Measurements from ENCODE around the gene IFT81. TPM values are rescaled to one million over a fixed set of nuclear protein-coding genes. Genes with fewer than 3 reads are reported as not detected.

IFT81 gene
- total RNA-seq, 1 donor = 18.5 TPM

- no peak for TF ChIP-seq CTCF (IDR thresholded peaks at IDR 0.05; ENCODE audit: extremely low read depth, low read depth, low read length)
- H2AFZ ChIP-seq (ENCODE audit: low read length) = no peak overlapping the region
Observed at GRCh38 chr12:110088936-110089335, 35.2 kb upstream of the IFT81 start.

GRCh38 chr12:110090266-110091135 lies 33.7 kb upstream of the IFT81 start:
- no peaks in the 10 kb centered on the region for H3K9me3 ChIP-seq (ENCODE audit: low read depth, low read length)
- no peaks in the 10 kb centered on the region for H3K79me2 ChIP-seq (ENCODE audit: insufficient read depth, low read length)
- no peaks in the 10 kb centered on the region for H3K4me1 ChIP-seq (ENCODE audit: insufficient read depth, low read length)
- H3K4me2 ChIP-seq (ENCODE audit: insufficient read depth, low read length) = no peak overlapping the region
- H3K4me3 ChIP-seq (ENCODE audit: insufficient read depth, low read length) = no peak overlapping the region
- no peaks in the 10 kb centered on the region for H4K20me1 ChIP-seq (ENCODE audit: insufficient read depth, low read length)
- H3K36me3 ChIP-seq (ENCODE audit: insufficient read depth, low read length) = no peaks in the 10 kb centered on the region
- TF ChIP-seq CTCF (IDR thresholded peaks at IDR 0.05; ENCODE audit: extremely low read depth, low read depth, low read length) = no peak
- no peak for DNase-seq (ENCODE audit: insufficient read length, low spot score, missing footprints)
- no peak overlapping the region for H2AFZ ChIP-seq (ENCODE audit: low read length)
- H3K27me3 ChIP-seq (ENCODE audit: insufficient read depth, low read length) = peaks cover 15% of the 10 kb centered on the region
- no peak overlapping the region for H3K27ac ChIP-seq (ENCODE audit: low read depth, low read length)

More at GRCh38 chr12:110088936-110089335, 35.2 kb upstream of the IFT81 start:
- no peaks in the 10 kb centered on the region for H3K79me2 ChIP-seq (ENCODE audit: insufficient read depth, low read length)
- no peak overlapping the region for H3K4me2 ChIP-seq (ENCODE audit: insufficient read depth, low read length)
- H3K27me3 ChIP-seq (ENCODE audit: insufficient read depth, low read length) = peaks cover 15% of the 10 kb centered on the region
- no peak overlapping the region for H3K4me3 ChIP-seq (ENCODE audit: insufficient read depth, low read length)
- H3K9me3 ChIP-seq (ENCODE audit: low read depth, low read length) = no peaks in the 10 kb centered on the region
- H3K36me3 ChIP-seq (ENCODE audit: insufficient read depth, low read length) = no peaks in the 10 kb centered on the region
- no peak overlapping the region for H3K27ac ChIP-seq (ENCODE audit: low read depth, low read length)
- H3K4me1 ChIP-seq (ENCODE audit: insufficient read depth, low read length) = no peaks in the 10 kb centered on the region
- no peak for DNase-seq (ENCODE audit: insufficient read length, low spot score, missing footprints)
- H4K20me1 ChIP-seq (ENCODE audit: insufficient read depth, low read length) = no peaks in the 10 kb centered on the region

GRCh38 chr12:110091136-110091711 lies 32.9 kb upstream of the IFT81 start:
- Histone ChIP-seq H3K9me3 (ENCODE audit: low read depth, low read length) (no peaks in the 10 kb centered on the region), H3K4me3 (ENCODE audit: insufficient read depth, low read length) (no peak overlapping the region), H3K27ac (ENCODE audit: low read depth, low read length) (no peak overlapping the region), H4K20me1 (ENCODE audit: insufficient read depth, low read length) (no peaks in the 10 kb centered on the region), H3K27me3 (ENCODE audit: insufficient read depth, low read length) (peaks cover 15% of the 10 kb centered on the region), H3K36me3 (ENCODE audit: insufficient read depth, low read length) (no peaks in the 10 kb centered on the region), H3K79me2 (ENCODE audit: insufficient read depth, low read length) (no peaks in the 10 kb centered on the region), H3K4me2 (ENCODE audit: insufficient read depth, low read length) (no peak overlapping the region), H2AFZ (ENCODE audit: low read length) (no peak overlapping the region), H3K4me1 (ENCODE audit: insufficient read depth, low read length) (no peaks in the 10 kb centered on the region)
- no peak for TF ChIP-seq CTCF (IDR thresholded peaks at IDR 0.05; ENCODE audit: extremely low read depth, low read depth, low read length)
- no peak for DNase-seq (ENCODE audit: insufficient read length, low spot score, missing footprints)

- DNase-seq (ENCODE audit: insufficient read length, low spot score, missing footprints) = no peak
- H4K20me1 ChIP-seq (ENCODE audit: insufficient read depth, low read length) = no peaks in the 10 kb centered on the region
- H3K4me1 ChIP-seq (ENCODE audit: insufficient read depth, low read length) = no peaks in the 10 kb centered on the region
- no peak for TF ChIP-seq CTCF (IDR thresholded peaks at IDR 0.05; ENCODE audit: extremely low read depth, low read depth, low read length)
- H3K4me2 ChIP-seq (ENCODE audit: insufficient read depth, low read length) = no peak overlapping the region
- H3K9me3 ChIP-seq (ENCODE audit: low read depth, low read length) = no peaks in the 10 kb centered on the region
- H3K79me2 ChIP-seq (ENCODE audit: insufficient read depth, low read length) = no peaks in the 10 kb centered on the region
- H3K27ac ChIP-seq (ENCODE audit: low read depth, low read length) = no peak overlapping the region
- no peak overlapping the region for H3K4me3 ChIP-seq (ENCODE audit: insufficient read depth, low read length)
- H2AFZ ChIP-seq (ENCODE audit: low read length) = no peak overlapping the region
- H3K27me3 ChIP-seq (ENCODE audit: insufficient read depth, low read length) = peaks cover 13% of the 10 kb centered on the region
- H3K36me3 ChIP-seq (ENCODE audit: insufficient read depth, low read length) = no peaks in the 10 kb centered on the region
Observed at GRCh38 chr12:110093631-110094311, 30.4 kb upstream of the IFT81 start.
